Upper lobe of left lung (tissue), 4 donors: ENCODE data around the gene GRIK4.

ENCODE experiments used
- CTCF ChIP-seq, 6 experiments: fragments of 450-650 bp in 4 of 6; fragments of 200-600 bp in 2 of 6; sonication (generic) in 2 of 6; IDR thresholded peaks; one replicate each; pipeline ENCODE4 v1.5.1; 2016 to 2019; ENCODE audit warnings: antibody characterized with exemption in 6 of 6
- EP300 ChIP-seq, 4 donors: sonication (generic); formaldehyde crosslinking; IDR thresholded peaks; one replicate each; pipeline ENCODE4 v1.5.1; 2017; ENCODE audit warnings: antibody characterized with exemption in 4 of 4, control low read depth in 2 of 4
- POLR2A ChIP-seq, 4 donors: fragments of 450-650 bp; IDR thresholded peaks; one replicate each; pipeline ENCODE4 v1.5.1; 2016 to 2017; ENCODE audit warnings: antibody characterized with exemption in 4 of 4, mild to moderate bottlenecking in 2 of 4
- POLR2AphosphoS5 ChIP-seq, 2 donors: sonication (generic); formaldehyde crosslinking; IDR thresholded peaks; one replicate each; pipeline ENCODE4 v1.5.1; 2017; ENCODE audit warnings: antibody characterized with exemption in 2 of 2

GRCh38 chr11:120668537-120668936 is 157.0 kb downstream of the GRIK4 start:
- TF ChIP-seq CTCF (IDR thresholded peaks at IDR 0.05) (no peak), POLR2A (IDR thresholded peaks at IDR 0.05) (no peak), POLR2AphosphoS5 (IDR thresholded peaks at IDR 0.05) (no peak), EP300 (IDR thresholded peaks at IDR 0.05) (no peak)
